Stimulated activated CD4-positive, alpha-beta T cell treated with anti-CD3 and anti-CD28 coated beads, Interleukin-12 subunit alpha, Interleukin-12 subunit beta, amount 100 ng/mL, for 24 hours (primary cell): Measurements from ENCODE around the gene SMO.
"Not testable (repeated sequence)": the region's sequence is repeated elsewhere in the genome, so short reads cannot be mapped to it uniquely, and the experiment has no call there.

Experiments used
- DNase-seq, 2 experiments: peaks; one replicate each; pipeline ENCODE4 v3.0.0-alpha.2; 2020; ENCODE audit warnings: low read depth in 2 of 2

SMO gene

GRCh38 chr7:129208667-129209066 is 20.2 kb downstream of the SMO start:
- no peak for DNase-seq

- no peak for DNase-seq
These were observed 20.9 kb downstream of the SMO start for GRCh38 chr7:129209067-129209926.

GRCh38 chr7:129210256-129210988 is 22.0 kb downstream of the SMO start:
- peak; percentile 43 to 75 for DNase-seq

- DNase-seq, result no peak
These were observed 22.5 kb downstream of the SMO start for GRCh38 chr7:129210989-129211312.

- DNase-seq, result no peak
These were observed 23.7 kb downstream of the SMO start for GRCh38 chr7:129212126-129212525.

- no peak for DNase-seq
These were observed 24.2 kb downstream of the SMO start for GRCh38 chr7:129212596-129212995.

GRCh38 chr7:129213828-129214227 is 25.4 kb downstream of the SMO start:
- no peak for DNase-seq

GRCh38 chr7:129215691-129216090 is 27.3 kb downstream of the SMO start:
- DNase-seq, result not testable (repeated sequence)

GRCh38 chr7:129216101-129216715 is 27.8 kb downstream of the SMO start:
- not testable (repeated sequence) for DNase-seq

GRCh38 chr7:129216821-129217416 is 28.5 kb downstream of the SMO start:
- not testable (repeated sequence) for DNase-seq

- peak; percentile 54 to 73 for DNase-seq
These were observed 30.2 kb downstream of the SMO start for GRCh38 chr7:129218514-129219062.

GRCh38 chr7:129219166-129219565 is 30.7 kb downstream of the SMO start:
- not testable (repeated sequence) for DNase-seq

- no peak for DNase-seq
These were observed 33.6 kb downstream of the SMO start for GRCh38 chr7:129222064-129222463.

GRCh38 chr7:129224251-129225205 is 36.1 kb downstream of the SMO start, which contains the start of gene AHCYL2:
Gene AHCYL2 (plus strand): TSS chr7:129225030.
- DNase-seq, result peak; percentile 96

- DNase-seq, result peak; percentile 28 to 41
These were observed 36.9 kb downstream of the SMO start for GRCh38 chr7:129225206-129225930.

- no peak for DNase-seq
These were observed 37.6 kb downstream of the SMO start for GRCh38 chr7:129225931-129226572.

GRCh38 chr7:129227646-129228578 is 39.5 kb downstream of the SMO start:
- no peak for DNase-seq

GRCh38 chr7:129228633-129229032 is 40.2 kb downstream of the SMO start:
- DNase-seq, result no peak
